NOMO-1 (cell line): ENCODE data around the gene AATK.

Experiments used
- DNase-seq, 2 experiments: peaks; one replicate each; lab custom pipeline; 2025; ENCODE audit not compliant: unreplicated experiment in 2 of 2; lab: John Stamatoyannopoulos, UW

The AATK gene

DNA sequence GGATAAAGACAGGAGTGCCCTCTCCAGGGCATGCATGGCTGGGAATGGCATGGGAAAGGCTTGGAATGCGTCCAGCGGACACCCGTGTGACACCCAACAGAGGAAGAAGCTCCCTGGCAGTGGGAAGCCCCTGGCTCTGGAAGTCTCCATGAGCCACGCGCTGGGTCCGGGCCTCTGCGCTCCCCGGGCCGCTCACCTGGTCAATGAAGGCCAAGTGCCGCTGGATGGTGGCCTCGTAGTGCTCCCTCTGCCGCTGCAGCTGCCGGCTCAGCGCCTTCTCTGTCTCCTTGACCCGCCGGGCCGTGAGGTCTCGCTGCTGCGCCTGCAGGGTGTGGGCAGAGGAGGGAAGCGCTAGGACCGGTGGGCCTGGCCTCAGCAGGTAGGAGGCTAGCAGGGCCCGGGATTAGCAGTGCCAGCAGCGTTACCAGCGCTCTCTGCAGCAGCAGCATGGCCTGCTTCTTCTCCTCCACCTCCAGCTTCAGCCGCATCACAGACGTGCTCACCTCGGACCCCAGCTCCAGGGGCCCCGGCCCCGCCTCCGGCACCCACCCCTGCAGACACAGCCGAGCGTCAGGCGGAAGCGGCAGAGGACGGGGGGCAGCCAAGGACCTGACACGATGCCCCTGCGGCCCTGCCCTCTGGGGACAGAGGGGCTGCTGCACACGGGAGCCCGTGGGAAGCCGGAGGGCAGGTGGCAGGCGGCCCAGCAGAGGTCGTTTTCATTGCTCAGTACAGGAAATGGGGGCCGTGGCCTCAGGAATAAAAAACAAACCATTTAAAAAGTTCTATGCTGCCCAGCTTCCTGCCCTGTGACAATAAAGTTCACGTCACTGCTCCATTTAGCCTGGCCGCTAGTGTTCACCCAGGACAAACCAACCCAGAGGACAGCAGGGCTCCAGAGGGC is 30.7 kb upstream of the AATK start:
- DNase-seq: no peak

DNA sequence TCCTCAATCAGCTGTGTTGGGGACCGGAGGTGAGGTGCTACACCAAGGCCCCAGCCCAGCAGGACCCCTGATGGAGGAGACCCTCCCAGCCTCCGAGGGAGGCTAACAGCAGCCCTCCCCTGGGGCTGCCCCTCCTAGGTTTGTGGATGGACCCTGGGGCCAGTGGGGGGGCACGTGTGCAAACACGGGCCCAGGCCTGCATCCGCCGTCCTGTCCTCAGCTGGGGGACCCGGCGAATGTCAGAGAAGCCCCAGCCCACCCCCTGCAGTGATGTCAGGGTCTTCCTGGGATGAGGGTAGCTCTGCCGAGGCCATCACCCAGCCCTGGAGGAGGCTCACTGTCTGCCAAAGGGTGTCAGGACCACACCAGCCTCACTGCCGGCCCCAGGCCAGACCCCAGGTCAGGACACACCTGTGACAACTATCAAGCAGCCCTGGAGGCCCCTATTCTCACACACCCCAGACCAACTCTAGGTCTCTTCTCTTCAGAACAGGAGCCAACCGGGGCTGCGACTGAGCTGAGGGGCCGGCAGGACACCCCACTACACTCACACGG is 30.0 kb upstream of the AATK start:
- no peak for DNase-seq

DNA sequence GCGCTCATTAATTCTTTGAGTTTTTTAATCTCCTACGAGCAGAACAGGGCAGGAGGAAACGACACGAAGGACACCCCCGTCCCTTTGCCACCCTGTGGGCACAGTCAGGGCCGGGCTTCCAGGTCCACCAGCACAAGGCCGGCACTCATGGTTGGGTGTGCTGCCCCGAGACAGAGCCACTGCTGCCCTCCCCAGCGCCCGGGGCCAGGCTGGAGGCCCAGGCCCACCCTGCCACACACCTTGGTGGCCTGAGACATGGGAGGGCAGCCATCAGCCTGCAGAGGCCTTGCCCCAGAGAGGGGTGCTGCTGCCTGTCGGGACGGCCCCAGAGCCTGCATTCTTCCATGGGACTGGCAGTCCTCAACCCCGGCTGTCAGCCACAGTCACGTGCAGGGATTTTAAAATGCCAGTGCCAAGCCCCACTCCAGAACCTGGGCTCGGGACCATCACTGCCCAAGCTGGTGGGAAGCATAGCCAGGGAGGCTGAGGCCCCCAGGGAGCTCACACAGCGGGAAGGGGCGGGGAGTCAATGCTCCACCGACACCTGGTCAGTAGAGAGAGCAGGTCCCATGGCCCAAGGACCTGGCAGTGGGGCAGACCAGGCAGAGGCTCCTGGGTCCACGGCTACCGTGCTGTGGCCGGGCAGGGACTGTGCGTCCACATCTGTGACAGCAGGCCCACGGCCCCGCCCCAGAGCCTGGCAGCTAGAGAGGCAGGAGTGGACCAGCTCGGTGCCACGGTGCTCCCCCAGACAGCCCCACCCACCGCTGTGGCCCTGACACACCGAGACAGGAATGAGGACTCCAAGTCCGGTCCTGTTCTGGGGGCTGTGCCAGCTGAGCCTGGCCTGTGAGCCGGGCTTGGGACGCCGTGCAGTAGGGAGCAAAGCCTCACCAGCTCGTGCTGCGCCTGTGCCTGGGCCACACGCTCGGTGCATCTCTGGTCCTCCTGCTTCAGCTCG is 29.2 kb upstream of the AATK start:
- no peak for DNase-seq

DNA sequence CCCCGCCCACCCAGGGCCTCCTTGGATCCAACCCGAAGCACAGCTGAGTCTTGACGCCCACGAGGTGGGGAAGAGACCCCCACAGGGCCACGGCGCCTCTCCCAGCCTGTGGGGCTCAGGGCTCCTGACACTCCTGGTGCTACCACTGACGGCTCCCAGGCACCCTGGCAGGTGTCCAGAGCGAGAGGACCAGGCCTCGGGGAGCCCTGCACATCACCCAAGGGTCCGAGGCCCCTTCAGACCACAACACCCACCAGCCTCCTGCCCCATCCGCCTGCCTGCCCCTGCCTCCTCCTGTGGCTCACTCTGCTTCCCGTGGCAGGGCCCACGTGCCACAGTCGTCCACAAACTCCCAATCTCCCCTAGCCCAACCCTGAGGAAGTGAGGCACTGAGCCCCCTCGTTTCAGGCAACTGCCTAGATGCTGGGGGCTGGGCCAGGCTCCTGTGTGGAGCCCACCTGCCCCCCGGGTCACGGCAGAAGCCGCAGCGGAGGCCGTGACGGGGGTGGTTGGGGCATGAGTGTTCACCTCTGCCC is 28.3 kb upstream of the AATK start:
- no peak for DNase-seq

DNA sequence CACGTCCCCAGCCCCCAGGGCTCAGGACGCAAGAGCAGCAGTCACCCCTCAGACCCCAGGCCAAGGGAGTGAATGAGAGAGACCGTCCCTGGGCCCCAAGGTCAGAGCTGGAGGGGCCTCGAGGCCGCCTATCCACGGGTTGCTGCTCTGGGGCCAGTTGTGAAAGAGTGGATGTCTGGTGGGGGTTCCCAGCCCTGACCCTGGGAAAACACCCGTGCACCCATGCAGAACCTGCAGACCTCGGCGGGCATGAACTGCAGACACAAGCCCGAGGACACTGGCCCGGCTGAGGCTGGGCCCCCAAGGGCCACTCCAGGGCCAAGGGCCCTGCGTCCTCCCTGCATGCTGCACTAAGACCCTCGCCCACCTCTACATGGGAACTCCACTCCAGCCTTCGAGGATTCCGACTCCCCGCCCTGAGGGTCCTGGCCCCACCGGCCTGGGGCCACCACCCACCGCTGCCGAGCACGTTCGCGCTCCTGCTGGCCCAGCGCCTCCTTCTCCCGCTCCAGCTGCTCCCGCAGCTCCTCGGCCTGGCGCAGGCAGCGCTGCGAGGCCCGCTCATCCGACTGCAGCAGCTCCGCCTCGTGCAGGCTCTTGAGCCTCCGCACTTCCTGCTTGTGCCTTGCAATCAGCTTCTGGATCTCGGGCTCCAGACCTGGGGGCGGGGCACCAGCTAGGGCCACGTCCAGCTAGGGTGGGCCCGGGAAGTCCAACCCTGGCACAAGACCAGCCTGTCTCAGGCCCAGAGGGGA is 27.6 kb upstream of the AATK start:
- no peak for DNase-seq

DNA sequence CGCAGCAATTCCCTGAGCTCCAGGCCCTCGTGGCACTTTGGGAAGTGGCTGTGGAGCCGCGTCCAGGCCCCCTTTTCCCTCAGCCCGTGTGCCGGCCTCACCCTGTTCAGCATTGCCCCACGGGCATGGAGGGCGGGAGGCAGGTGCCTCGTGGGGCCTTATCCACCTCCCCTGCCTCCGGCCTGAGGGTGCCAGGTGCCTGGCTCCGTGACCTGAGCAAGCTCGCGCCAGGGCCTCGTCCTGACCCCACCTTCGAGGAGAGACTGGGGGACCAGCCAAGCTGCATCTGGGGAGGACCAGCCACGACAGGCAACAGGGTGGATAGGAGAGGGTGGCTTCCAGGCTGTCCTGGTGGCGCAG is 27.0 kb upstream of the AATK start:
- no peak for DNase-seq

DNA sequence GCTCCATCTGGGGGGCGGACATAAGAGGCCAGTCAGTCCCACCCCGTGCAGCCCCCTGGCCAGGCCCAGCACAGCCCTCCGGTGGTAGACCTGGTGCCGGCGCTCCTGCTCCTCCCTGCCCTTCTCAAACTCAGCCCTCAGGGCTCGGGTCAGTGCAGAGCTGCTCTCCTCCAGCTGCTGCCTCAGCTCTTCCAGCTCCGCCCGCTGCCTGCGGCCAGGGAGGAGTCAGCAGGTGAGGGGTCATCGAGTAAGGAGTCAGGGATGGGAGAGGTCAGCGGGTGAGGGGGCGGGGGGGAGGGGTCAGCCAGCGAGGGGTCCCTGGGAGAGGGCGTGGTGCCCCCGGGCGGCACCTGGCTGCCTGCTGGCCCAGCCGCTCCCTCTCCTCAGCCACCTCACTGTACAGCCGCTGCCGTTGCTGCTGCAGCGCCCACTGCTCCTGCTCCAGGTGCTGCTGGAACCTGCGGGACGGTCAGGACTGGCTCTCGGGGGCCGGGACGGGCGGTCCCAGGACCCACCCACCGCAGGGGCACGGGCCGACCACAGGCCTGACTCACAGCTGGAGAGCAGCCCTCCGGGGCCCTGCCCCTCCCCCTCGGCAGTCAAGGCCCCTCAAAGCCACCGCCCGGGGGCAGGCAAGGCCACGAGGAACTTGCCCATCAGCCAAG is 26.5 kb upstream of the AATK start:
- no peak for DNase-seq

DNA sequence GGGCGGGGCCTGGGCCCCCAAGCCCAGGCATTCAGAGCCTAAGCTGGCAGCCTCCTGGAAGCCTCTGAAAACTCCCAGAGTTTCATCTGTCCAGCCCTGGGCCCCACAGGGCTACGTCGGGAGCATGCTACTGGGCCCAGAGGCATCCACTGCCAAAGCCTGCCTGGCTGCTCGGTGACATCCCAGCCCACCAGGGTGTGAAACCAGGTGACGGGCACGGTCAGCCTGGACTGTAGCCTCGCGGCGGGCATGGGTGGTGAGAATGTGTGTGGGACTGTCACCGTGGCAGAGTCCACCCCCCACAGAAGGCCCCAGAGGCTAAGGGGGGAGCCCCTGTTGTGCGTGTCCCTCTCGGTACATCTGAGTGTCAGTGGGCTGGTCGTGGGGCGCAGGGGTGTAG is 25.6 kb upstream of the AATK start:
- no peak for DNase-seq

DNA sequence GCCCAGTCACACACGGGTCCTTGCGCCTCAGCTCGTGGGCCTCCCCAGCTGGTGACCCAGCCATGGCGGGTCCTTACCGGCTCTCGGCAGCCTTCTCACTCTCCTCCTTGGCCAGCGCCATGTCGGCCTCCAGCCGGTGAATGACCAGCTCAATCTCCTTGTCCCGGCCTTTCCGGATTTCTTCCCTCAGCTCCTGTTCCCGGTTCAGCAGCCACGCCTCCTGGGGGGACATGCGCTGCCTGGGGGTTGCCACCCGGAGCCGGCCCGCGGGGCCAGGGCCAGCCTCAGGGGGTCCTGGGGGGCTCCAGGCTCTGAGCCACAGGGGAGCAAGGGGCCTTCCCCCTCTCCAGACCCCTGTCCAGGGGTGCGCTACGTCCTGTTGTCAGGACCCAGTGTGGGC is 25.1 kb upstream of the AATK start:
- no peak for DNase-seq

DNA sequence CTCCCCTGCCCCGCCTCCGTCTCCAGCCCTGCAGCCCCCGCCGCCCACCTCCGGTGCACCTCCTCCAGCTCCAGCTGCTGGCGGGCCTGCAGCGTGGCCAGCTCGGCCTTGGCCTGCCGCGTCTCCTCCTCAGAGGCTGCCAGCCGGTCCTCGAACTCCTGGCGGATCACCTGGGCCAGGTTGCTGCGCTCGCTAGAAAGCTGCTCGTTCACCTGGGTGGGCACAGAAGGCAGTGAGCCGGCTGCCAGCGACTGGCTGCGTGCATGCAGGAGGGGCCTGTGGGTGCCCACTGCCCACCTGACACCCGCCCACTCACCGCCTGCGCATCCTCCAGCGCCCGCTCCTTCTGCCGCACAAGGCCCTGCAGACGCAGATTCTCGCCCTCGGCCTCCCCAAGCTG is 24.6 kb upstream of the AATK start:
- DNase-seq: no peak

DNA sequence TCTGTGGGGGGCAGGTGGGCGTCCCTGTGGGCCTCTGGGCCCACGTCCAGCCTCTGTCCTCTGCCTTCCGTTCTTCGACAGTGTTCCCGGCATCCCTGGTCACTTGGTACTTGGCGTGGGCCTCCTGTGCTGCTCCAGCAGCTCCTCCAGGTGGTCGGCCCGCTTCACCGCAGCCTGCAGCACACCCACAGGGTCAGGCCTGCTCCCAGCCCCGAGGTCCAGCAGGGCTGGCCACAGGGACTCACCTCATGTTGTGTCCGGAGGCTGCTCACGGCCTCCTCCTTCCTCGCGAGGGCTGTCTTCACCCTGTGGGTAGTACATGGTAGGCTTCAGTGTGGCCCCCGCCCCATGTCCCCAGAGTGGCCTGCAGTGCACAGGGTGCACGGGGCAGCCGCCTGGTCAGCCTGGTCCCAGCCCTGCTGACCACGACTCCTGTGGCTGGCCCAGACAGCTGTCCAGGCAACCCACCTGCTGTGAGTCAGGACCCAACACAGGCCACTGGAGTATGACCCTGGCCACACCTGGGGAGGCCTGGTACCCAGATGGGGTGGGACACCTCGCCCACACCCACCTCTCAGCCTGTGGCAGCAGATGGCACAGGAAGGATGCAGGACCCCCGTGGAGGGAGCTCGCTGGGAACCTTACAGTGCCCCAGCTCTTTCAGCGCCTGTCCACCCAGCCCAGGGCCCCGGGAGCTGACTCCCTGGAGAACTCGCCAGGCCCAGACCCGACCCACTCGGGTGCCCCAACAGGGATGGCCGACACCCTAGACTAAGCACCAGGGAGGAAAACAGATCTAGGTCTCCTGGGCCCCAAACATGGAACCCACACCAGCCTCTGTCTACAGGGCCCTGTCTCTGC is 23.9 kb upstream of the AATK start:
- DNase-seq: no peak

DNA sequence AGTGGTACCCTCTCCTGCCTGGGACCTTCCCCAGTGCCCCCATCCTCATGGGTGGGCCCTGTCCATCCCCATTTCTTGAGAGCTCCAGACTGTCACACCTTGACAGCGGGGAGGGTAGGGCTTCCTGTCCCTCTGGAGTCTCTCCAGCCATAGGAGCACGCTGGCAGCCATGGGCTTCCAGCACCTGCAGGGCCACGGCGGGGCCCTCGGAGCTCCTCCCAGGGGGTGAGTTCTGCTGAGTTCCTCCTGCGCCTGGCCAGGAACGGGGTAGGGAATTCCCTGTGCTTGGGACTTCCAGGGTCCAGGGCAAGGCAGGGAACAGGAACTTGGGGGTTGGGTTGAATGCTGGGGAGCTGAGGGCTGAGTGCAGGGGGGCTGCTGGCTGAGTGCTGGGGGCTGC is 23.0 kb upstream of the AATK start:
- no peak for DNase-seq

DNA sequence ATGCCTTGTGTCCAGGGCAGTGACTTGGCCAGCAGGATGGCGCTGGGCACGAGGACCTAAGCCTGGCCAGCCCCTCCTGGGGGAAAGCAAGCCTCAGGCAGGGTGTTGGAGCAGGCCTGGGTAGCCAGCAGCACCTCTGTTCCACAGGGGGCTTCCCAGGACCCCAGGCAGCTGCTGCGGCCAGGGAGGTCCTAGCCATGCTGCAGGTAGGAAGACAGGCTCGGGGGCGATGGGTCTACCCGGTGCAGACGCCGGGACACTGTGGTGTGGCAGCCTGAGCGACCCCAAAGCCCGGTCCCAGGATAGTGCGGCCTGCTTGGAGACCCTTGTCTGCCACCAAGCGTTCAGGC is 22.4 kb upstream of the AATK start:
- no peak for DNase-seq

DNA sequence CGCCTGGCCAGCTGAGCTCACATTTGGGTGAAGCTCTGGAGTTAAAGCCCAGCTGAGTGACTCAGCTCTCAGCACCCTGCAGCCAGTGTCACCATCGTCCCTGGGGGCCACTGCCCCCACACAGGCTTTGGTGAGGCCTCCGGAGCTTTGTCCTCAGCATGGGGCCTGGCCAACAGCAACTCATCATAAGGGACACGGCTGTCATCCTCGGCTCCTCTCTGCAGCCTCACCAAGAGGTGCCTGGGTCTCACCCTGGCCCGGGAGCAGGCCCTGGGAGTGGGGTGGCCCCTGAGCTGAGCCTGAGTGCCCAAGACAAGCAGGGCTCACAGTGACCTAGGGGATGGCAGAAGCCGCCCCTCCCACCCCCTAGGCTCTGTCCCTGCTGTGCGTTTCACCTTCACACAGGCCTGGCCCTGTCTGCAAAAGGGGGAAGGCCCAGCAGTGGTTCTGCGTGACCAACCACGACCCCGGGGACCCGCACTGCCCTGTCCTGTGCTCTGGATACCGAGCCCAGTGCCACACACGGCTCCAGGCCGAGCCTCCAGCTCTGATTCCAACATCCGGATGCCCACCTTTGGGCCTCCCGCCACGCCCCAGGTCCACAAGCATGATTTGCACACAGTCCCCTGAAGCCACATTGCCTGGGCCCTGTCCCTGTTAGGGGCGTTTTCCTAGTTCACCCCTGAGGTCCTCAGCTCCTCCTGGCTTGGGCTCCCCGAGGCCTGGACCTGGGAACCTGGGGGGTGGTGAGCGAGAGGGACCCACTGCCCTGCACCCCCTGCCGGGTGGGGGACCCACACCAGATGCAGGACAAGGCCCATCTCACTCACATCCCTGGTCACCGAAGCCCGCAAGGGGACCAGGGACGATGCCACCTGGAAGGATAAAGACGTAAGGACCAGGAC is 21.8 kb upstream of the AATK start:
- DNase-seq: no peak

DNA sequence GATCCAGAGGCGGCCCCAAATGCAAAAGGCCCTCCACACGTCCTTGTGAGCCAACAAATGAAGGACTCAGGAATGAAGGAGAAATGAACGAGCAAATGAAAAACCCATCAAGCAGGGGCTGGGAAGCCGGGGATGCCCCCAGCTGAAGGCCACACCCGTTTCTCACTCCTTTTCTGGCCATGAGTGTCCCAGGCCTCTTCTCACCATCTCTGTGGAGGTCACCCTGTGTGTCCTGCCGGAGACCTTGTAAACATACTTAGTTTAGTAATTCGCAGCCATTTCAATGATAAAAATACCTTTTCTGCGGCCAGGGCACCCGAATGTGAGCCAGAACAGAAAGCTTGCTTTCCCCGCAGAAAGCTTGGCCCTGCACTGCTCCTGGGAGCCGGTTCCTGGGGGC is 21.1 kb upstream of the AATK start:
- no peak for DNase-seq

DNA sequence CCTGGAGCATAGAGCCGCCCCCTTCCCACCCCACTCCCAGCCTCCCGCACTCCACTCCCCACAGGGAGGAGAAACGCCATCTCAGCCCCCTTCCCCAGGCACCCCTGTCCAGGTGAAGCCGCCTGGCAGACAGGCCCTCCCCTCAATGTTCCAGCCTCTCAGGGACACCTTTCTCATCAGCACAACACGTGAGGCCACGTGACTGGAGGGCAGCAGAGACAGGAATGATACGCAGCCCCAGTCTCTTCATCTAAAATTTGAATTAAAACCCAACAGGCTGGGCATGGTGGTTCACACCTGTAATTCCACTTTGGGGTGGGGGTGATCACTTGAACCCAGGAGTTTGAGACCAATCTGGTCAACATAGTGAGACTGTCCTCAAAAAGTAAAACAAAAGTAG is 20.2 kb upstream of the AATK start:
- DNase-seq: no peak

DNA sequence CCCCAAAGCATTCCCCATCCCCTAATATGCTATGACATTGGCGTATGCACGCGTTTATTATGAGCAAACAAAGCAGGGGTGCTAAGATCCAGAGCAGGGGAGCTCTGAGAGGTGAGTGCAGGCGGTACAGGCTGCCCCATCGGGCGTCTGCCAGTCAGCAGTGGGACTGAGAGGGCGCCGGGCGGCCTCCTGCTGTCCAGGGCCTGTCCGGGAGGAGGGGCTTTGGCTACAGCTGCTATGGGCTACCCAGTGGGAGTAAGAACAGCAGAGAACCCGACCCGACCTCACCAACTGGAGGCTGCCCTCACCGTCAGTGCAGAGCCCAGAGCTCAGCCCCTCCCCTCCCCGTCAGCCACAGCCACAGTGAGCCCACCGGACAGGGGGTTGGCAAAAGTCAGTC is 18.5 kb upstream of the AATK start:
- no peak for DNase-seq

DNA sequence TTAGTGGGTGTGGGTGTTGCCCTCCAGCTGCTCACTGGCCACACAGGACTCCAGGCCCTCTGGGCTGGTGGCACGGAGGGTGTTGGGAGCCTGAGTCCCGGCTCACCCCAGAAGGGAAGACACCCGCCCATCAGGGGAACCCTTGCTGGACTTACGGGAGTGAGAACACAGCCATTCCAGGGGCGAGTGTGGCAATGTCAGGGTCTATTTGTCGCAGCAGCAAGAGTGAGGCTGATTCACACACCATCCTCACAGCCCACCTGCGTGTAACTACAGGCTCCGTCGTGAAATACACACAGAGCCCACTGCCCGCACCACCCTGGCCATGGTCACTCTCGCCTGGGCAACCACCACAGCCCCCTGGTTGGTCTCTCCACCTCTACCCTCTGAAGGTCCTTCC is 17.8 kb upstream of the AATK start:
- DNase-seq: no peak
